PC-3 (cell line): ENCODE data around the gene MIS18A. TPM values are rescaled to one million over a fixed set of nuclear protein-coding genes. Genes with fewer than 3 reads are reported as not detected.

Experiments used
- ATAC-seq: fragments of 200-7000 bp; cut with Tn5 transposase; 2 replicates; pipeline ENCODE4 v1.9.1; 2020; ENCODE audit warnings: mild to moderate bottlenecking, moderate library complexity
- BruUV-seq: library from RNA; stranded (reverse); fragments of 400-500 nt; replicated peaks from 2 replicates; lab custom pipeline; 2021; lab: Mats Ljungman, UMichigan
- CTCF ChIA-PET: fragments of 300-600 bp; sonication (Branson Sonifier 250); formaldehyde crosslinking; loops from one replicate; lab custom pipeline; 2022; ENCODE audit warnings: antibody characterized with exemption; lab: Charles Lee
- POLR2A ChIA-PET: fragments of 300-600 bp; sonication (Branson Sonifier 250); formaldehyde crosslinking; loops from one replicate; lab custom pipeline; 2022; ENCODE audit warnings: antibody characterized with exemption; ENCODE audit not compliant: unreplicated experiment; lab: Charles Lee
- DNase-seq: peaks from one replicate; pipeline ENCODE4 v3.0.0-alpha.2; 2015
- H2AFZ ChIP-seq: fragments of 300-600 bp; sonication (generic); 2 replicates; pipeline ENCODE4 v1.6.0; 2016; ENCODE audit warnings: antibody characterized with exemption, low read length
- H3F3A ChIP-seq: fragments of 300-600 bp; sonication (generic); one replicate; pipeline ENCODE4 v1.6.0; 2017; ENCODE audit warnings: antibody characterized with exemption, low read length, control low read depth, mild to moderate bottlenecking; ENCODE audit not compliant: unreplicated experiment
- H3K27ac ChIP-seq: fragments of 300-600 bp; sonication (generic); 2 replicates; pipeline ENCODE4 v1.5.1; 2016; ENCODE audit warnings: mild to moderate bottlenecking, low read length
- H3K27me3 ChIP-seq: fragments of 300-600 bp; sonication (generic); 2 replicates; pipeline ENCODE4 v1.6.1; 2016; ENCODE audit warnings: low read length, mixed read lengths
- H3K36me3 ChIP-seq: fragments of 300-600 bp; sonication (generic); 2 replicates; pipeline ENCODE4 v1.6.1; 2016; ENCODE audit warnings: low read depth, mixed run types, low read length, mixed read lengths
- H3K4me1 ChIP-seq: fragments of 300-600 bp; sonication (generic); 2 replicates; pipeline ENCODE4 v1.5.1; 2016; ENCODE audit warnings: low read length; ENCODE audit not compliant: insufficient read depth
- H3K4me2 ChIP-seq: fragments of 300-600 bp; sonication (generic); 2 replicates; pipeline ENCODE4 v1.6.0; 2016; ENCODE audit warnings: low read length
- H3K4me3 ChIP-seq: fragments of 300-600 bp; sonication (generic); 2 replicates; pipeline ENCODE4 v1.5.1; 2016; ENCODE audit warnings: mild to moderate bottlenecking, low read length, mixed read lengths
- H3K79me2 ChIP-seq: fragments of 300-600 bp; sonication (generic); 2 replicates; pipeline ENCODE4 v1.6.1; 2017; ENCODE audit warnings: low read length, mixed read lengths
- H3K9ac ChIP-seq: fragments of 300-600 bp; sonication (generic); 2 replicates; pipeline ENCODE4 v1.6.0; 2016; ENCODE audit warnings: mild to moderate bottlenecking, low read length
- H3K9me2 ChIP-seq: fragments of 300-600 bp; sonication (generic); replicated peaks from 2 replicates; pipeline ENCODE4 v1.6.1; 2016; ENCODE audit warnings: mixed run types, low read length, mixed read lengths
- H3K9me3 ChIP-seq: fragments of 300-600 bp; sonication (generic); 2 replicates; pipeline ENCODE4 v1.6.1; 2016; ENCODE audit warnings: low read length, mixed read lengths
- H4K20me1 ChIP-seq: fragments of 300-600 bp; sonication (generic); 2 replicates; pipeline ENCODE4 v1.6.1; 2016; ENCODE audit warnings: low read length, mixed read lengths
- CTCF ChIP-seq: fragments of 300-600 bp; sonication (generic); conservative IDR thresholded peaks from 2 replicates; pipeline ENCODE4 v1.5.1; 2017; ENCODE audit warnings: antibody characterized with exemption, low read depth, mild to moderate bottlenecking, low read length
- EZH2 ChIP-seq: fragments of 300-600 bp; sonication (generic); IDR thresholded peaks from one replicate; pipeline ENCODE4 v1.6.1; 2017; ENCODE audit warnings: antibody characterized with exemption, mild to moderate bottlenecking, low read length; ENCODE audit not compliant: unreplicated experiment
- EZH2phosphoT487 ChIP-seq: fragments of 300-600 bp; sonication (generic); IDR thresholded peaks from 2 replicates; pipeline ENCODE4 v1.6.1; 2018; ENCODE audit warnings: mild to moderate bottlenecking, antibody characterized with exemption, low read length, borderline replicate concordance
- intact Hi-C: fragments of 100-400 bp; cut with micrococcal nuclease; formaldehyde crosslinking; loops from 2 replicates; pipeline ENCODE4 v1.9.0; 2023
- total RNA-seq: library from RNA; depleted of rRNA; stranded (reverse); fragments of >200 nt; gene quantifications from 2 replicates; pipeline ENCODE4 v1.2.3, GENCODE V29; 2014

The MIS18A gene
- total RNA-seq, 1 experiment from 2014 or later: 42.0 TPM

- H4K20me1 ChIP-seq: no peaks in the 10 kb centered on the region
- no peaks in the 10 kb centered on the region for H3K9me3 ChIP-seq
- no TSS peak for BruUV-seq
- no peak overlapping the region for H2AFZ ChIP-seq
- no peak for TF ChIP-seq EZH2phosphoT487
- H3K4me2 ChIP-seq: no peak overlapping the region
- H3K4me1 ChIP-seq: no peaks in the 10 kb centered on the region
- no peak overlapping the region for H3K27ac ChIP-seq
- no peaks in the 10 kb centered on the region for H3F3A ChIP-seq
- POLR2A ChIA-PET: no interaction called here
- no peaks in the 10 kb centered on the region for H3K27me3 ChIP-seq
- H3K9ac ChIP-seq: no peak overlapping the region
- intact Hi-C loops: no loop called here
- no peak overlapping the region for H3K4me3 ChIP-seq
- ATAC-seq: no peak
- no peak for DNase-seq
- no peaks in the 10 kb centered on the region for H3K9me2 ChIP-seq
- CTCF ChIA-PET: no interaction called here
- H3K79me2 ChIP-seq: no peaks in the 10 kb centered on the region
- H3K36me3 ChIP-seq: peaks cover 85% of the 10 kb centered on the region
Measured at GRCh38 chr21:32319012-32319411, 40.2 kb upstream of the MIS18A start.

- Histone ChIP-seq H2AFZ (no peak overlapping the region), H3K79me2 (no peaks in the 10 kb centered on the region), H3K4me1 (no peaks in the 10 kb centered on the region), H3K4me3 (no peak overlapping the region), H3K27ac (no peak overlapping the region), H3K9me3 (no peaks in the 10 kb centered on the region), H3K4me2 (no peak overlapping the region), H3F3A (no peaks in the 10 kb centered on the region), H3K27me3 (no peaks in the 10 kb centered on the region), H3K36me3 (peaks cover 83% of the 10 kb centered on the region), H3K9ac (no peak overlapping the region), H3K9me2 (no peaks in the 10 kb centered on the region), H4K20me1 (no peaks in the 10 kb centered on the region)
- no peak for DNase-seq
- no peak for ATAC-seq
- intact Hi-C loops: no loop called here
- BruUV-seq: no TSS peak
- TF ChIP-seq CTCF (no peak), EZH2 (no peak), EZH2phosphoT487 (no peak)
- CTCF ChIA-PET: no interaction called here
- POLR2A ChIA-PET: no interaction called here
Measured at GRCh38 chr21:32317726-32318125, 38.9 kb upstream of the MIS18A start.

GRCh38 chr21:32316361-32317215 is 37.7 kb upstream of the MIS18A start:
- Histone ChIP-seq H4K20me1 (no peaks in the 10 kb centered on the region), H3K9me2 (no peaks in the 10 kb centered on the region), H3K36me3 (peaks cover 81% of the 10 kb centered on the region), H3K79me2 (no peaks in the 10 kb centered on the region), H2AFZ (no peak overlapping the region), H3K27me3 (no peaks in the 10 kb centered on the region), H3K4me3 (no peak overlapping the region), H3K4me1 (no peaks in the 10 kb centered on the region), H3K9ac (no peak overlapping the region), H3K27ac (no peak overlapping the region), H3K4me2 (no peak overlapping the region), H3K9me3 (no peaks in the 10 kb centered on the region), H3F3A (no peaks in the 10 kb centered on the region)
- CTCF ChIA-PET: no interaction called here
- ATAC-seq (no peak), DNase-seq (no peak)
- intact Hi-C loops: no loop called here
- BruUV-seq: no TSS peak
- TF ChIP-seq CTCF: no peak
- TF ChIP-seq EZH2: no peak
- no peak for TF ChIP-seq EZH2phosphoT487
- POLR2A ChIA-PET: no interaction called here
